ENCODE results near the gene ETFA. TPM values are rescaled to one million over a fixed set of nuclear protein-coding genes. Genes with fewer than 3 reads are reported as not detected.

ETFA gene
- total and polyA plus RNA-seq, 7 donors = 58.4 to 476 (median 102) TPM

DNA sequence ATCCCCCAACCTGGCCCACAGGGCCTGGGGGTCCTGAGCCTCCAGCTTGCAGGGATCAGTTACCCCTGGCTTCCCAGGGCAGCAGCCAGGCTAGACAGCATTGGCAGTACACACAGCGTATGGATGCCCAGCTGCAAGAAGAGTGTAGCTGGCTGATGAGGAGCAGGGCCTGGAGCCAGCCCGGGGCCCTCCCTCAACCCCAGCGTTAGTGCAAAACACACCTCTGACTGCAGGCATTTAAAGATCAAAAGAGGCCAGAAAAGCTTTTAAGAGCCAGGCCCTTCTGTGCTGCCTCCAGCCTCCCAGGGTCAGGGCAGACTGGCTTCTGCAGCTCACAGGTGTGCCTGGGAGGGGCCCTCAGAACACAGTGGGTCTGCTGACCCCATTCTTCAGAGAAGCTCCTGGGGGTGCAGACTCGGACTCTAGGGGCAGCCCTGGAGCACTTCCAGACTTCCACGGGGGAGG is 110.6 kb downstream of the ETFA start:
- H3K9me3 ChIP-seq = no peaks in the 10 kb centered on the region
- H3K36me3 ChIP-seq = peaks cover 0 to 2% (median 0%) of the 10 kb centered on the region in 4 donors
- DNase-seq = peak; percentile 44
- H3K4me1 ChIP-seq = peaks cover 0 to 42% (median 38%) of the 10 kb centered on the region in 4 donors
- no peak for TF ChIP-seq POLR2A (IDR thresholded peaks at IDR 0.05)
- no peak for TF ChIP-seq EP300 (IDR thresholded peaks at IDR 0.05)
- no peak for TF ChIP-seq POLR2AphosphoS5 (IDR thresholded peaks at IDR 0.05)
- TF ChIP-seq, protein P1, sequence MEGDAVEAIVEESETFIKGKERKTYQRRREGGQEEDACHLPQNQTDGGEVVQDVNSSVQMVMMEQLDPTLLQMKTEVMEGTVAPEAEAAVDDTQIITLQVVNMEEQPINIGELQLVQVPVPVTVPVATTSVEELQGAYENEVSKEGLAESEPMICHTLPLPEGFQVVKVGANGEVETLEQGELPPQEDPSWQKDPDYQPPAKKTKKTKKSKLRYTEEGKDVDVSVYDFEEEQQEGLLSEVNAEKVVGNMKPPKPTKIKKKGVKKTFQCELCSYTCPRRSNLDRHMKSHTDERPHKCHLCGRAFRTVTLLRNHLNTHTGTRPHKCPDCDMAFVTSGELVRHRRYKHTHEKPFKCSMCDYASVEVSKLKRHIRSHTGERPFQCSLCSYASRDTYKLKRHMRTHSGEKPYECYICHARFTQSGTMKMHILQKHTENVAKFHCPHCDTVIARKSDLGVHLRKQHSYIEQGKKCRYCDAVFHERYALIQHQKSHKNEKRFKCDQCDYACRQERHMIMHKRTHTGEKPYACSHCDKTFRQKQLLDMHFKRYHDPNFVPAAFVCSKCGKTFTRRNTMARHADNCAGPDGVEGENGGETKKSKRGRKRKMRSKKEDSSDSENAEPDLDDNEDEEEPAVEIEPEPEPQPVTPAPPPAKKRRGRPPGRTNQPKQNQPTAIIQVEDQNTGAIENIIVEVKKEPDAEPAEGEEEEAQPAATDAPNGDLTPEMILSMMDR (IDR thresholded peaks at IDR 0.05) = no peak
- H3K4me3 ChIP-seq = no peak overlapping the region
- WGBS, 2 donors = 64 to 73% methylated on average over 5 of the region's 5 CpGs
- H3K27me3 ChIP-seq = no peaks in the 10 kb centered on the region
- intact Hi-C loops (cut with DNase I) = no loop called here
- H3K27ac ChIP-seq = no peak overlapping the region

DNA sequence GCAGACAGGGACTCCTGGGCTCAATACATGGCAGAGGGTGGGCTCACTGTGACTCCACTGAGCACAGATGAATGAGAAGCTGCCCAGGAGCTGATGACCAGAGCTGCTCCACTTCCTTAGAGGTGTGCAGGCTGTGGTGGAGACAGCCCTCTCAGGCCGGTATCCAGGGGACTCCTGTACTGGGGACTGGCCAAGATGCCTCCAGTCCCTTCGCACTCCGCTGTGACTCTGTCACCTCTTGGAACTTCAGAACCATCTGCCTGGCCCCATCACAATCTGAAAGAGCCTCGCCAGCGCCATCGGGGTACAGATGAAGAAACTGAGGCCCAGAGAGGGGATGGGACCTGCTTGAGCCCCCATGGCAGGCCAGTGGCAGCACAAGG is 111.2 kb downstream of the ETFA start:
- Histone ChIP-seq H3K4me1 (peaks cover 0 to 42% (median 39%) of the 10 kb centered on the region in 4 donors), H3K9me3 (no peaks in the 10 kb centered on the region), H3K27ac (no peak overlapping the region), H3K27me3 (no peaks in the 10 kb centered on the region), H3K36me3 (no peaks in the 10 kb centered on the region), H3K4me3 (no peak overlapping the region)
- 98 to 99% methylated on average over 6 of the region's 6 CpGs for WGBS, 2 donors
- intact Hi-C loops (cut with DNase I) = no loop called here
- no peak for TF ChIP-seq EP300 (IDR thresholded peaks at IDR 0.05)
- TF ChIP-seq, protein P1 (IDR thresholded peaks at IDR 0.05) = no peak
- no peak for TF ChIP-seq POLR2A (IDR thresholded peaks at IDR 0.05)
- no peak for TF ChIP-seq POLR2AphosphoS5 (IDR thresholded peaks at IDR 0.05)
- DNase-seq = peak; percentile 56

DNA sequence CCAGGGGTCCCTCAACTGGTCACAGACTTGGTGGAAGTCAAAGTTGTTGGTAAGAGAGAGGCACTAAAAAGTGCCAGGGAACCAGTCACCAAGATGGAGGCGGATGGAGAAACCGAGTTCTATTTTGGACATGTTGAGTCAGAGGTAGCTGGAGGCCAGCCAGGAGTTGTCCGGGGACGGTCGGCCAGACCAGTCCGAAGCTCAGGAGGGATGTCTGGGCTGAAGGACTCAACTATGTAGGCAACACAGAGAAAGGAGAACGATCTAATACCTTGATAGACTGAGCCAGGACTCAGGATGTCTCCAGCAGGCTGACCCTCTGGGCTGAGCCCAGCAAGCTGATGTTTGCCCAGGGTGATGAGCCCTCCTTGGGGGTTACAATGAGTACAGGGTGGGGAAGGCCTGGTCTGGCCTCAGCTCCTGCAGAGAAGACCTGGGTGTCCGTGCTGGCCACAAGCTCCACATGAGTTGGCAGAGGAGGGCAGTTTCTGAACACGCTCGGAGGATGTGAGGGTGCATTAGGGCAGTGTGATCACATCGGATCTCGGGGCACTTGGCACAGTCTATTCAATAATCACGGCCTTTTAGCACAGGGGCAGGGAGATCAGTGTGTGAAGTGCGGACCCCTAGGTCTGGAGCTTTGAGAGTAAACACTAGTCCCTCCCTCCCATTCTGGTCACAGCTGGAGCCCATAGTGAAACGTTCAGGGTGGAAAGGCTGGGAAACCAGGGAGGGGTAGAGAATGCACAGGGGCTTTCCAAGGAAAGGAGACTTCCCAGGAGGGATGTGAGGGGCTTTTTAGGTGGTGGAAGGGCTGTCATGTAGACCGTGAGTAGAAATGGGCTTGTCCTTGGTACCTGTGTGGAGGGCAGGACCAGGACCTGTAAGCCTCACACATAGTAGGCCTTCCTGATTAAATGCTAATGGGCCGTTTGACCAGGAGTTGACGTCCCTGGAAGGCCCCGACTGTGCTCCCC is 111.9 kb downstream of the ETFA start:
- Histone ChIP-seq H3K27me3 (no peaks in the 10 kb centered on the region), H3K9me3 (no peaks in the 10 kb centered on the region), H3K4me1 (peaks cover 0 to 42% (median 39%) of the 10 kb centered on the region in 4 donors), H3K27ac (peak overlapping the region in 1 of 4 donors; percentile 38), H3K4me3 (no peak overlapping the region), H3K36me3 (no peaks in the 10 kb centered on the region)
- 84 to 86% methylated on average over 19 of the region's 19 CpGs for WGBS, 2 donors
- intact Hi-C loops (cut with DNase I) = no loop called here
- TF ChIP-seq, protein P1 (IDR thresholded peaks at IDR 0.05) = no peak
- TF ChIP-seq POLR2AphosphoS5 (IDR thresholded peaks at IDR 0.05) = peak in 2 of 4 donors; percentile 27 to 39
- peak; percentile 88 for DNase-seq

DNA sequence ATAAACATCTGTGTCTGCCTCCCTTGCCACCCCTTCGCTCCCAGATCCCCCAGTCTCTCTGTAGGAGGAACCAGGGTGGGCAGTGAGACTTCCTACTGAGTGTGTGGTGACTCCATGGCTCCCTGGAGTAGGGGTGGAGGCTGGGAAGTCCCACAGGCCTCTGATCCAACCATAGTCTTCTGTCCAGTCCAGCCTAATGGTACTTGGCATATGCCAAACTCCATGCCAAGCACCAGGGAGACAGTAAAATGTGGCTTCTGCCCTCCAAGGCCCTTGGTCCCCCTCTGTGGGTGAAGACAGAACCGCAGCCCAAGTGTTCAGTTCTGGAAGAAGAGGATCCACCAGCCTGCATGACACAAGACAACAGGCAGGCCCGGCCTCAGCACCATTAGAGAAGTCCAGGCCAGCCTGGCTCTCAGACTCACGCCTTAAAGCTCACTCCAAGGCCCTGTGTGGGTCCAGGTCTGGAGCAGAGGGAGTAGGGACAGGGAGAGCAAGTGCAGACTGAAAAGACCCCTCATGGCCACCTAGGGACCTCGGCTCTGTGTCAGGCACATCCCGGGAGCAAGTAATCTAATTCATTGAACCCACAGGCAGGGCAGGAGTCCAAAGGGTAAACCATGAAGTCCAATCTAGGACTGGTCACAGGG is 112.7 kb downstream of the ETFA start:
- H3K9me3 ChIP-seq = no peaks in the 10 kb centered on the region
- no peaks in the 10 kb centered on the region for H3K27me3 ChIP-seq
- intact Hi-C loops (cut with DNase I) = no loop called here
- H3K27ac ChIP-seq = peak overlapping the region in 1 of 4 donors; percentile 38
- H3K4me3 ChIP-seq = no peak overlapping the region
- DNase-seq = peak; percentile 53
- peaks cover 0 to 42% (median 39%) of the 10 kb centered on the region in 4 donors for H3K4me1 ChIP-seq
- H3K36me3 ChIP-seq = no peaks in the 10 kb centered on the region
- 95 to 96% methylated on average over 6 of the region's 6 CpGs for WGBS, 2 donors
- TF ChIP-seq, protein P1 (IDR thresholded peaks at IDR 0.05) = no peak
- no peak for TF ChIP-seq POLR2AphosphoS5 (IDR thresholded peaks at IDR 0.05)
- no peak for TF ChIP-seq POLR2A (IDR thresholded peaks at IDR 0.05)
- no peak for TF ChIP-seq EP300 (IDR thresholded peaks at IDR 0.05)

Measured in sigmoid colon (tissue), 7 donors.